MM.1S (cell line): ENCODE results near the gene EIF4B.

Source experiments
- CTCF ChIP-seq: fragments of 300-600 bp; sonication (generic); IDR thresholded peaks from 2 replicates; pipeline ENCODE4 v1.5.1; 2016; ENCODE audit warnings: antibody characterized with exemption, low read length, mixed read lengths
- EZH2 ChIP-seq: fragments of 300-600 bp; sonication (generic); optimal IDR thresholded peaks from 2 replicates; pipeline ENCODE3; 2017; ENCODE audit warnings: low read depth, mild to moderate bottlenecking, antibody characterized with exemption, low read length, mixed read lengths

GRCh38 chr12:53039851-53040250, 33.6 kb downstream of the EIF4B start:
- TF ChIP-seq CTCF (no peak), EZH2 (no peak)
